Tongue (tissue), 2 donors: ENCODE measurements around the gene RSF1. TPM values are rescaled to one million over a fixed set of nuclear protein-coding genes. Genes with fewer than 3 reads are reported as not detected.
"Not testable (repeated sequence)": the region's sequence is repeated elsewhere in the genome, so short reads cannot be mapped to it uniquely, and the experiment has no call there.

Source experiments
- DNase-seq: peaks from one replicate; pipeline ENCODE4 v3.0.0-alpha.2; 2015
- total RNA-seq: library from RNA; depleted of rRNA; stranded (reverse); fragments of >200 nt; gene quantifications from one replicate; pipeline ENCODE4 v1.2.3, GENCODE V29; 2014

RSF1 gene
- total RNA-seq, result 73.4 TPM

GRCh38 chr11:77820565-77821348 is at the start of gene RSF1, which contains the start of gene AAMDC:
Gene RSF1 (minus strand): TSS chr11:77820722. CDS start chr11:77820714, 8 bp downstream.
Gene AAMDC (plus strand): TSS chr11:77821144. CDS start chr11:77842497, 21,353 bp downstream.
- DNase-seq, result peak; percentile 99

- no peak for DNase-seq
Observed at GRCh38 chr11:77868744-77869143, 48.2 kb upstream of the RSF1 start.

GRCh38 chr11:77866336-77866735 is 45.8 kb upstream of the RSF1 start:
- no peak for DNase-seq

GRCh38 chr11:77865805-77866204 is 45.3 kb upstream of the RSF1 start:
- no peak for DNase-seq

- DNase-seq, result not testable (repeated sequence)
Observed at GRCh38 chr11:77861444-77861843, 40.9 kb upstream of the RSF1 start.

- DNase-seq, result not testable (repeated sequence)
Observed at GRCh38 chr11:77857906-77858457, 37.5 kb upstream of the RSF1 start.

- no peak for DNase-seq
Observed at GRCh38 chr11:77854838-77855237, 34.3 kb upstream of the RSF1 start.

- DNase-seq, result no peak
Observed at GRCh38 chr11:77851503-77851902, 31.0 kb upstream of the RSF1 start.

- not testable (repeated sequence) for DNase-seq
Observed at GRCh38 chr11:77843700-77844099, 23.2 kb upstream of the RSF1 start.

- DNase-seq, result no peak
Observed at GRCh38 chr11:77842441-77843121, 22.1 kb upstream of the RSF1 start.

GRCh38 chr11:77833302-77833701 is 12.8 kb upstream of the RSF1 start:
- DNase-seq, result no peak

- no peak for DNase-seq
Observed at GRCh38 chr11:77828926-77829325, 8.4 kb upstream of the RSF1 start.

GRCh38 chr11:77823775-77824174 is 3.3 kb upstream of the RSF1 start:
- no peak for DNase-seq

GRCh38 chr11:77822126-77822525 is 1.6 kb upstream of the RSF1 start:
- DNase-seq, result not testable (repeated sequence)

- peak; percentile 60 for DNase-seq
Observed at GRCh38 chr11:77821349-77821851, 878 bp upstream of the RSF1 start.

GRCh38 chr11:77819921-77820564 is 479 bp downstream of the RSF1 start:
- peak; percentile 71 for DNase-seq

GRCh38 chr11:77819411-77819920 is 1.1 kb downstream of the RSF1 start:
- peak; percentile 94 for DNase-seq

GRCh38 chr11:77815459-77815858 is 5.1 kb downstream of the RSF1 start:
- no peak for DNase-seq

GRCh38 chr11:77814848-77815247 is 5.7 kb downstream of the RSF1 start:
- DNase-seq, result no peak

GRCh38 chr11:77813256-77813655 is 7.3 kb downstream of the RSF1 start:
- no peak for DNase-seq

- DNase-seq, result no peak
Observed at GRCh38 chr11:77806993-77807392, 13.5 kb downstream of the RSF1 start.

- DNase-seq, result no peak
Observed at GRCh38 chr11:77806415-77806814, 14.1 kb downstream of the RSF1 start.
